Measurements from ENCODE around the gene GLUL. TPM values are rescaled to one million over a fixed set of nuclear protein-coding genes. Genes with fewer than 3 reads are reported as not detected.
"Not testable (repeated sequence)": the region's sequence is repeated elsewhere in the genome, so short reads cannot be mapped to it uniquely, and the experiment has no call there.

The GLUL gene
- total RNA-seq, 1 experiment from 2014 or later: 348 TPM

DNA sequence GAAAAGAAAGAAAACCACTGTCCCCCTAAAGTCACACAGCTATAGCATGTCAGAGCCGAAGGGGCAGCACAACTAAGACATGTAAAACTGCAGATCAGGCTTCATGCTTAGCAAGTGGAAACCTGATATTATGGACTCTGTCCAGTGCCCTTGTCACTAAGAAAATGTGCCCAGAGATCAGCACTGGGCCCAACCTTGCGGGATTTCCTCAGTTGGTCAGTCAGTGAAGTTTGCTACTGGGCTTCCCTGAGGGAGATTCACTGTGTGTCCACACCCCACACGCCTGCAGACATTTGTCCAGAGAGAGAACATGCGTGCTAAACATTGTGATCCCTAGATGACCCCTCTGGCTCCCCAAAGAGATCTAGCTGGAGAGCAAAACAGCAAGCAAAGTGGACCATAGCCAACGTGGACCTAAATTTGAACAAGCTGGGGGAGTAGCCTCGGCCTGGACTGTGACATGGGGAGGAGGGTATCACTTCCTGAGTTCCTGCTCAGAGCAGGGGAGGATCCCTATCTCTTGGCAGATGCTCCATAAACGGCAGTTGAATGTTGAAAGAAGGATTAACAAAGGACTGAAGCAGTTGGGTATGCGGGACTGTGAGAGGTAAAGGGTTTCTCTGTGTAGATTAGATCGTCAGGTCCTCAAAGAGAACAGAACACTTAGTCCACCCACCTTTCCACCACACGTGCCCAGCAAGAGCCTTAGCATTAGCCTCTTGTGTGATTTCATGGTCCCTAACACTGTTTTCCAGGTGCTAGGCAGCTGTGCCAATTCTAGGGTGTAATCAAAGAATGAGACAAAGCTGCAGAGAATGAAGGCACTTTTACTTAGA, 53.6 kb downstream of the GLUL start:
- Histone ChIP-seq H3K9me2 (ENCODE audit: insufficient read depth) (no peaks in the 10 kb centered on the region), H3K9me3 (ENCODE audit: insufficient read depth, low read depth) (no peaks in the 10 kb centered on the region), H4K20me1 (ENCODE audit: insufficient read depth) (no peaks in the 10 kb centered on the region), H3K27me3 (ENCODE audit: insufficient read depth, low read depth) (no peaks in the 10 kb centered on the region), H3K36me3 (ENCODE audit: low read depth) (no peaks in the 10 kb centered on the region), H3K4me2 (no peak overlapping the region), H2AFZ (no peak overlapping the region), H3K4me3 (no peak overlapping the region), H3K27ac (no peak overlapping the region), H3K4me1 (replicated peaks; ENCODE audit: insufficient read depth) (no peaks in the 10 kb centered on the region), H3F3A (ENCODE audit: insufficient read depth, low read depth) (no peaks in the 10 kb centered on the region), H3K79me2 (ENCODE audit: low read depth) (no peaks in the 10 kb centered on the region)
- POLR2A ChIA-PET (ENCODE audit: unreplicated experiment): interaction anchor here (0.6 kb wide), 1 partner anchor 352 kb away, joined by 5 read pairs; no protein-coding TSS in a partner anchor
- CTCF ChIA-PET: no interaction called here
- intact Hi-C loops (cut with micrococcal nuclease; ENCODE audit: unreplicated experiment): no loop called here
- DNase-seq: no peak
- no TSS peak for BruUV-seq (replicated peaks)
- no peak for TF ChIP-seq EZH2 (IDR thresholded peaks at IDR 0.05; ENCODE audit: low read depth)
- TF ChIP-seq, protein P1, sequence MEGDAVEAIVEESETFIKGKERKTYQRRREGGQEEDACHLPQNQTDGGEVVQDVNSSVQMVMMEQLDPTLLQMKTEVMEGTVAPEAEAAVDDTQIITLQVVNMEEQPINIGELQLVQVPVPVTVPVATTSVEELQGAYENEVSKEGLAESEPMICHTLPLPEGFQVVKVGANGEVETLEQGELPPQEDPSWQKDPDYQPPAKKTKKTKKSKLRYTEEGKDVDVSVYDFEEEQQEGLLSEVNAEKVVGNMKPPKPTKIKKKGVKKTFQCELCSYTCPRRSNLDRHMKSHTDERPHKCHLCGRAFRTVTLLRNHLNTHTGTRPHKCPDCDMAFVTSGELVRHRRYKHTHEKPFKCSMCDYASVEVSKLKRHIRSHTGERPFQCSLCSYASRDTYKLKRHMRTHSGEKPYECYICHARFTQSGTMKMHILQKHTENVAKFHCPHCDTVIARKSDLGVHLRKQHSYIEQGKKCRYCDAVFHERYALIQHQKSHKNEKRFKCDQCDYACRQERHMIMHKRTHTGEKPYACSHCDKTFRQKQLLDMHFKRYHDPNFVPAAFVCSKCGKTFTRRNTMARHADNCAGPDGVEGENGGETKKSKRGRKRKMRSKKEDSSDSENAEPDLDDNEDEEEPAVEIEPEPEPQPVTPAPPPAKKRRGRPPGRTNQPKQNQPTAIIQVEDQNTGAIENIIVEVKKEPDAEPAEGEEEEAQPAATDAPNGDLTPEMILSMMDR (conservative IDR thresholded peaks at IDR 0.05): no peak

DNA sequence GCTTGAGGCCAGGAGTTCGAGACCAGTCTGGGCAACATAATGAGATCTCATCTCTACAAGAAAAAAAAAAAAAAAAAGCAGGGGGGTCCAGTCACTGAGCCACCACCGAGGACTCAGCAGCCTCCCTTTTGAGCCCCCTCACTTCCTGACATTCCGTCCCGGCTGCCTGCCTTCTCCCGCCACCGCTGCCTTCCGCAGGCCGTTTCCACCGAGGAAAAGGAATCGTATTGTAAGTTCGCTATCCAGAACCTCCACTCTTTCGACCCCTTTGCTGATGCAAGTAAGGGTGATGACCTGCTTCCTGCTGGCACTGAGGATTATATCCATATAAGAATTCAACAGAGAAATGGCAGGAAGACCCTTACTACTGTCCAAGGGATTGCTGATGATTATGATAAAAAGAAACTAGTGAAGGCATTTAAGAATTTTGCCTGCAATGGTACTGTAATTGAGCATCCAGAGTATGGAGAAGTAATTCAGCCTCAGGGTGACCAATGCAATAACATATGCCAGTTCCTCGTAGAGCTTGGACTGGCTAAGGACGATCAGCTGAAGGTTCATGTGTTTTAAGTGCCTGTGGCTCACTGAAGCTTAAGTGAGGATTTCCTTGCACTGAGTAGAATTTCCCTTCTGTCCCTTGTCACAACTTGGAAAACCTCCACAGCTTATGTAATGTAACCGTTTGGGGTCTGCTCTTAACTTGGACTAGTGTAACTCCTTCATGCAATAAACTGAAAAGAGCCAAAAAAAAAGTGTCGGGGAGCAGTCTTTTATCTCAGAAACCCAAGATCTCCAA, 55.6 kb downstream of the GLUL start:
- ChIA-PET CTCF (no interaction called here), POLR2A (ENCODE audit: unreplicated experiment) (no interaction called here)
- Histone ChIP-seq H4K20me1 (ENCODE audit: insufficient read depth) (no peaks in the 10 kb centered on the region), H3K4me3 (no peak overlapping the region), H3K9me2 (ENCODE audit: insufficient read depth) (no peaks in the 10 kb centered on the region), H2AFZ (no peak overlapping the region), H3F3A (ENCODE audit: insufficient read depth, low read depth) (no peaks in the 10 kb centered on the region), H3K79me2 (ENCODE audit: low read depth) (no peaks in the 10 kb centered on the region), H3K36me3 (ENCODE audit: low read depth) (no peaks in the 10 kb centered on the region), H3K4me1 (replicated peaks; ENCODE audit: insufficient read depth) (no peaks in the 10 kb centered on the region), H3K9me3 (ENCODE audit: insufficient read depth, low read depth) (no peaks in the 10 kb centered on the region), H3K27me3 (ENCODE audit: insufficient read depth, low read depth) (no peaks in the 10 kb centered on the region), H3K27ac (no peak overlapping the region), H3K4me2 (no peak overlapping the region)
- TF ChIP-seq, protein P1 (conservative IDR thresholded peaks at IDR 0.05): no peak
- no peak for TF ChIP-seq EZH2 (IDR thresholded peaks at IDR 0.05; ENCODE audit: low read depth)
- BruUV-seq (replicated peaks): no TSS peak
- intact Hi-C loops (cut with micrococcal nuclease; ENCODE audit: unreplicated experiment): no loop called here
- no peak for DNase-seq

DNA sequence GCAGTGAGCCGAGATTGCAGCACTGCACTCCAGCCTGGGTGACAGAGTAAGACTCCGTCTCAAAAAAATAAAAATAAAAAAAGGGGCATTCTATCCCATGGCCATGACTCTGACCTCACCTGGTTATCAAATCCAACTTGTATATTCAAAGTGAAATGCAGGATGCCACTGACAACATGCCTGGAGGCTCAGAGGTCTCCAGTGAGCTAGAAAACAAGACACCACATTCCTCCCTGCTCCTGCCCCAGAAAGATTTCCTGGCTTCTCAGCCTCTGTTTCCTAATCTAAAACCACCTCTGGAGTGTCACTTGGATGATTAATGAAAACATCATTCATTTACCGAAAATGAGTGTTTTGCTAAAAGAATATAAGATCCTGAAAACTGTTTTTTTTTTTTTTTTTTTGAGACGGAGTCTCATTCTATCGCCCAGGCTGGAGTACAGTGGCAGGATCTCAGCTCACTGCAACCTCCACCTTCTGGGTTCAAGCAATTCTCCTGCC, 58.5 kb downstream of the GLUL start:
- H3K4me3 ChIP-seq; CTCF ChIA-PET; H3K4me2 ChIP-seq; H4K20me1 ChIP-seq (ENCODE audit: insufficient read depth); H3K4me1 ChIP-seq (replicated peaks; ENCODE audit: insufficient read depth); BruUV-seq (replicated peaks); H3K79me2 ChIP-seq (ENCODE audit: low read depth); H3K9me2 ChIP-seq (ENCODE audit: insufficient read depth); intact Hi-C loops (cut with micrococcal nuclease; ENCODE audit: unreplicated experiment); H3K27me3 ChIP-seq (ENCODE audit: insufficient read depth, low read depth); DNase-seq; H2AFZ ChIP-seq; H3K27ac ChIP-seq; H3K9me3 ChIP-seq (ENCODE audit: insufficient read depth, low read depth); H3K36me3 ChIP-seq (ENCODE audit: low read depth); H3F3A ChIP-seq (ENCODE audit: insufficient read depth, low read depth): not testable (repeated sequence)
- POLR2A ChIA-PET (ENCODE audit: unreplicated experiment): interaction anchor here (0.7 kb wide), 1 partner anchor 26 kb away, joined by 3 read pairs; no protein-coding TSS in a partner anchor

Measured in PC-9 (cell line).